ENCODE measurements around the gene PARD3B.

The PARD3B gene

DNA sequence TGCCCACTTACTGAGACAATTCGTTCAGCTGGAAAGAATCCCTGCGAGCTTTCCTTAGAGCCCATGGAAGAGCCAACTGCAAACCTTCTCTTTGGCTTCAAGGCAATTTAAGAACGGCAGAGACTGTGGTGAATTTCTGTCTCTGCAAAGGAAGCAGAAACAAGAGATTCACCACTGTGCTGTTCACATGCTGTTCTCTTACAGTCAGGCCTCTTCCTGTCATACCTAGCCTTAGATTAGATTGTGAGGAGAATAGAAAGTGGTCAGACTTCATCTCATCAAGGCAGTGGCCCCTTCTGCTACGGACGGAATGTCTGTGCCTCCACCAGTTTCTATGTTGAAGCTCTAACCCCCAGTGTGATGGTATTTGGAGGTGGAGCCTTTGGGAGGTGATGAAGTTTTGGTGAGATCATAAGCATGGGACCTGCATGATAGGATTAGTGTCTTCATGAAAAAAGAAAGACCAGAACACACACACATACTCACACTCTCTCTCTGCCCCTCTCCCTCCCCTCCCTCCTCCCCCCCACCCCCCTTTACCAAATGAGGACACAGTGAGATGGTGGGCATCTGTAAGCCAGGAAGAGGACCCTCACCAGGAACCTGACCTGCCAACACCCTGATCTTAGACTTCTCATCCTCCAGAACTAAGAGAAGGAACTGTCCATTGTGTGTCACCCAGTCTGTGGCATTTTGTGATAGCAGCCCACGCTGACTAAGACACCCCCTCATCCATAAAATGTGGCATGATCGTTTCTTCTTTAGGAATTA is 1091.5 kb downstream of the PARD3B start:
- TF ChIP-seq POLR2A (IDR thresholded peaks at IDR 0.05; ENCODE audit: low read depth, low read length): no peak
- no peak for DNase-seq (ENCODE audit: insufficient read length, low spot score)
- FAIRE-seq: no peak

DNA sequence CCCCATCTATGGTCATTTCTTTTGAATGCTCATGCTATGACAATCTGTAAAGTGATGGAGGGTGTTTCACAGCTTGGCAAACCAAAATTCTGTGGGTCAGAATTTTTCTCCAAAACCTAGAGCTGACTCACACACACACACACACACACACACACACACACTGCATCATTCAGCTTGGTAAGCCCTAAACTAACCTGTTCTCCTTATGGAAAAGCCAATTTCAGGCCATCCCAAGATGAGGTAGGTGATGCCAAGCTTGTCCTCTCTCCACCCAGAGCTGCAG is 1092.0 kb downstream of the PARD3B start:
- DNase-seq (ENCODE audit: insufficient read length, low spot score) (no peak), FAIRE-seq (no peak)
- TF ChIP-seq POLR2A (IDR thresholded peaks at IDR 0.05; ENCODE audit: low read depth, low read length): no peak

DNA sequence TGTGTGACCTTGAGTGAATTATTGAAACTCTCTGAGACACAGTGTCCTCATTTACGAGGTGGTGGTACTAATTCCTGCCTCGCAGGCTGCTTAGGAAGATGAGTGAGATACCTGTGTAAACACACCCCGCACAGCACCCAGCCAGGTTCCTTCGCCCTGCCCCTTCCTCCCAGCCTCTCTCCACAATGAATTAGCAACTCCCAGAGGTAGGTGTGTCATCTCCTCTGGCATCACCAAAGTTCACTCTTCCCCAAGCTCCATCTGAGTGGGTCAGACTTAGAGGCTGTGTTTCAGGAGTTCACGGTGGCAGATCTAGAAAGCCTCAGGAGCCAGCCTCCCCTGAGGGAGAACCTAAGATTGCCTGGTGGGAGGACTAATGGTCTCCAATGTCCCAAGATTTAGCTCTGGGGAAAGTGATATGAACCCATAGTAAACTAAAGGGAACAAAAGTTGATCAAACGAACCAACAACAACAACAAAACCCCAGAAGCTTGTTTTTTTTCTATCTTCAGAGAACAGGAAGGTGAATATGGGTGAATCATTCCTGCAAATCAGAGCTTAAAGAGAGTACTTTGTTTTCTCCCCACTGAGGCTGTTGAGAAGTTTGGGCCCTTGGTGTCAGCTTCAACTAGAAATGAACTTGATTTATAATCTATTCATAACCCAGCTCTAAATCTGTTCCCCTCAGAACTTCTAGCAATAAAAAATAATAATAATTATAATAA is 1092.7 kb downstream of the PARD3B start:
- DNase-seq (ENCODE audit: insufficient read length, low spot score) (no peak), FAIRE-seq (no peak)
- no peak for TF ChIP-seq POLR2A (IDR thresholded peaks at IDR 0.05; ENCODE audit: low read depth, low read length)

DNA sequence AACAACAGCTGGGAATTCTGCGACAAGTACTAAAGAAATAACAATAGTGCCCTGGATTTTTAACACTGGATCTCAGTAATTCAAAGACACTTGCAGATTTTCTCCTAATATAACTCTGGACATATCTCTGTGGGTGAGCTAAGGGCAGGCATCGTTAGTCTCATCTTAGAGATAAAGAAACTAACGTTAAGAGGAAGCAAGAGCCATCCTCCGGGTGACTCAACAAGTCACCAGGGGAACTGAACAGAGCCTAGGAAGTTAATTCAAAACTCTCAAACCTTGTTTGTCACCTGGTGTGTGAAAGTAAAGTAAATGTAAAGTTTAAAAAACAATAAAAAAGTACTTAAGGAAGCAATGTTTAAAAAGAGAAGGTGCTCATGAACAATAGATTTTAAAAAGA is 1095.4 kb downstream of the PARD3B start:
- DNase-seq (ENCODE audit: insufficient read length, low spot score): no peak
- no peak for TF ChIP-seq POLR2A (IDR thresholded peaks at IDR 0.05; ENCODE audit: low read depth, low read length)
- FAIRE-seq: no peak

DNA sequence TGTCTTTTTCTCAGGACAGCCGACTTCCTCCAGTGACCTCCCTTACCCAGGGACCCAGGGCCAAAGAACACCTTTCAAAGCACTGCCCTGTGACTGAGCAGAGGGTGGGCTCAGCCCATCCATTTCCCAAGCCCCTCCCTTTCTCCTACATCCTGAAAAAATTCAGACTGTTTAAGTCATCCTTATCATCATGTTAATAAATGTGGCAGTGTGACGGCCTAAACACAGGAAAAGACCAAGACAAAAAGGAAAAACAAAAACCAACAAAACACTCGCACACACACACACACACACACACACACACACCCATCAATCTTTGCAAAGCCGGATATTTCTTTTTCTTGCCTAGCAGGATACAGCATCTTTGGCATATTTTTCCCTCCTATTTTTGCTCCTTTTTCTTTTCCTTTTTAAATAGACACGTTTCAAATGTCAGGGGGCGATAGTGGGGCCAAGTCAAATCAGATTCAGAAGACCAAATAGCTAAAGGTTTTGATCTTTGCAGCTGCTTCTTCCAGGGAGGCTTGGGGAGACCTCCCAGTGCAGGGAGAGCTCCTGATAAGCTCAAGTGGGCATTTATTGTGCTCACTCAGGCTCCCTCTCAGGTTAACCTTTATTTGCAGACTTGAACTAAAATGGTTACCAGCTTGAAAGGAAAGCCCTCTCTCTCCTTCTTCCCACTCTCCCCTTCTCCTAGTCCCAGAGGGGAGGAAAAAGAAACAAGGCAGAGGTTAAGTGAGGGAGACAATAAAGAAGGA is 1097.5 kb downstream of the PARD3B start:
- FAIRE-seq (no peak), DNase-seq (ENCODE audit: insufficient read length, low spot score) (no peak)
- no peak for TF ChIP-seq POLR2A (IDR thresholded peaks at IDR 0.05; ENCODE audit: low read depth, low read length)

DNA sequence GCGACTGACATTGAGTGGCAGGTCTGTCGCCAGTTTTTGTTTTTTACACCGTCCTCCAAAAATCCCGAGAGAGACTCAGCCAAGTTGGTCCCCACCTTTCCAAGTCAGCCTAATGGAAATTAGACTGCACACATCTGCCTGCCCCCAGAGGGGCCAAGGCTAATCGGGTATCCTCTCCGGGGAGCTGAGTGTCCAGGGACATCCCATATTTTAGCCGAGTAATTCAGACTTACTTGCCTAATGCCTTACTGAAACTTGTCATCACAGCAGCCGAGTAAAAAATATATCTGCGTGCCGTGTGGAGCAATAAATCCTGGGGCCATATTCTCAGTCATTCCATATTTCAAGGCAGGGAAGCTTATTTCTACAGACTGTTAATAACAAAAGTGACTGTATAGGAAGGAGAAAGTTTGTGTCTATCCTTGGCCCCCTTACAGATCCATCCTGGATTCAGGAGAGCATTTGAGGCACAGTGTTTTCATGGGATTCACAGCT is 1098.2 kb downstream of the PARD3B start:
- TF ChIP-seq POLR2A (IDR thresholded peaks at IDR 0.05; ENCODE audit: low read depth, low read length): no peak
- FAIRE-seq (no peak), DNase-seq (ENCODE audit: insufficient read length, low spot score) (no peak)

DNA sequence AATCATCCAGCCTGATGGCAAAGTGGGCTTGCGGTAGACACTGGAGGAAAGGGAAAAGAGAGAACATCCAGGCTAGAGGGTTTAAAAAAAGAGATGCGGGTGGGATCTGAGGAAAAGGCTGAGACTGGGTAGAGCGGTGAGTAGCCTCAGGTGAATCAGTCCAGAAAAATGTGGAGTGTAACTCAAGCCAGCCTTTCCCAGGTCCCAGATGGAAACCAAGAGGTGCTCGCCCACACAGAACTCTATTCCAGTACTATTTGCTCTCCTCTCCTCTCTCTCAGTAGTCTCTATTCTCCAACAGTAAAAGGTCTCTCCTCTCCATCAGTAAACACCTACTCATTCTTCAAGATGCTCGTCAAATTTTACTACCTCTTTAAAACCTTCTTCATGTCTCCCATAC is 1098.7 kb downstream of the PARD3B start:
- FAIRE-seq (no peak), DNase-seq (ENCODE audit: insufficient read length, low spot score) (no peak)
- TF ChIP-seq POLR2A (IDR thresholded peaks at IDR 0.05; ENCODE audit: low read depth, low read length): no peak

DNA sequence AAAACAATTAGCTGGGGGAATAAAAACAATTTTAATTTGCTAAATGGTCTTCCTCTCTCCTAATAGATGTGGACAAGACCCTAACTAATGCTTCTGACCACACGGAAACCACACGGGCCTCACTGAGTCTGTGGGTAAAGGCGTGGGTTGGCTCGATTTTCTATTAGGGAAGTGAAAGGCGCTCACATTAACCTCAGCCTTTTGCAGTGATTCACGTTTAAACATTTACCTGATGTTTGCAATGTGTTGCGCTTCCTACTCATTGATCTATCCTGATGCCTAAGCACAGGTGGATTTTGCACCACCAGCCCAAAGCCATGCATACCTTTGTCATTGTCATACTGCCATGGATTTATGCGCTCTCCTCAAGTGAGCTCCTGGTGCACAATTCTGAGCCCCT is 1101.4 kb downstream of the PARD3B start:
- DNase-seq (ENCODE audit: insufficient read length, low spot score): no peak
- no peak for TF ChIP-seq POLR2A (IDR thresholded peaks at IDR 0.05; ENCODE audit: low read depth, low read length)
- no peak for FAIRE-seq

DNA sequence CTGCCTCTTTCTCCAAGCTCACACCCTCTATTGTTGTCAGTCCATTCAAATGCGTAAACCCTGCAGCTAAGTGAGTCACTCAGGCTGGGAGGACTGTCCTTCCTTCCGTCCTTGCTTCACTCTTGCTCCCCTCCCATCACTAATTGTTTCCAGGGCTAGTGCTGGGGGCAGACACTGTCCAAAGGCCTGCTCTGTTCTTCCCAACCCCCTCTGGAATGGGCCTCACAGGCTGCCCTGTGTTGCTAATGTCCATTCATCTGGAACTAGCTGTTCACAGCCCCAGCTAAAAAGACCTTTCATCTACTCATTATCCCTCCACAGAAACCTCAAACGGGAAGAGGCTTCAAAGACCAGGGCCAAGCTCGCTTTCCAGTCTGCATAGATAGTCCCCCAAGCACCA is 1105.2 kb downstream of the PARD3B start:
- DNase-seq (ENCODE audit: insufficient read length, low spot score) (no peak), FAIRE-seq (no peak)
- no peak for TF ChIP-seq POLR2A (IDR thresholded peaks at IDR 0.05; ENCODE audit: low read depth, low read length)

DNA sequence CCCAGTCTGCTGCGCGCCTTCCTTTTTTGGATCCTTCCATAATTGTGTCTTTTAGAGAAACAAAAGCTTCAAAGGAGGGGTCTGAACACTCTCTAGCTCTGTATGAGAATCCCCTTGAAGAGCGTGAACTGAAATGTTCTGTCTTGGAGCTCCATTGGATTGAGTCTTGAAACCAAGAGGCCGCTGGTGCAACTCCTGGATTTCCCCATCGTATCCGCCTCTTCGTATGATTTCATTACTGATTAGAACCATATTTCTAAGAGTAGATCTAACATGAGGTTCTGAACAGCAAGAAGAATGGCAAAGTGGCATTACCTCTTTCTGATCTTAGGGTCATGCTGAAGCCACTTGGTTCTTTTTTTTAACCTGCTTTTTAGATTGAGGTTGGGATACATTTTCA is 1105.7 kb downstream of the PARD3B start:
- no peak for FAIRE-seq

DNA sequence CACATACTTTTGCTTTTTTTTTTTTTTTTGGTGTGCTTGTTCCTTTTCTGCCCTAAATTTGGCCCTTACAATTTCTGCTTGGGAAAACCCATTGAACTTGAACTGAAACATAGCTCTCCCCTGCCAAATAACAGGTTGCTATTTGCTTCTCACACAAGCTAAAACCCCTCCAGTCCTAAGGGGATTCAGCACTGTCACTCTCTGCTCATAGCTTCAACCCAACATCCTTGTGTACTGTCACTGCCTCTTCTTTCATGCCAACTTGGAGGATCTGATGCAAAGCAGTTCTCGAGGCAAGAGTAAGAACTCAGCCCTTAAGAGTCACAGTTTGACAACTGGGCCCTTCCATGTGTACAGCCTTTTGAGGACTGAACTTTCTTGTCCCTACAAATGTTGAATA is 1106.4 kb downstream of the PARD3B start:
- TF ChIP-seq POLR2A (IDR thresholded peaks at IDR 0.05; ENCODE audit: low read depth, low read length): no peak
- DNase-seq (ENCODE audit: insufficient read length, low spot score) (no peak), FAIRE-seq (no peak)

More for the DNA sequence above, 1105.7 kb downstream of the PARD3B start:
- TF ChIP-seq POLR2A (IDR thresholded peaks at IDR 0.05; ENCODE audit: low read depth, low read length): no peak
- DNase-seq (ENCODE audit: insufficient read length, low spot score): no peak

DNA sequence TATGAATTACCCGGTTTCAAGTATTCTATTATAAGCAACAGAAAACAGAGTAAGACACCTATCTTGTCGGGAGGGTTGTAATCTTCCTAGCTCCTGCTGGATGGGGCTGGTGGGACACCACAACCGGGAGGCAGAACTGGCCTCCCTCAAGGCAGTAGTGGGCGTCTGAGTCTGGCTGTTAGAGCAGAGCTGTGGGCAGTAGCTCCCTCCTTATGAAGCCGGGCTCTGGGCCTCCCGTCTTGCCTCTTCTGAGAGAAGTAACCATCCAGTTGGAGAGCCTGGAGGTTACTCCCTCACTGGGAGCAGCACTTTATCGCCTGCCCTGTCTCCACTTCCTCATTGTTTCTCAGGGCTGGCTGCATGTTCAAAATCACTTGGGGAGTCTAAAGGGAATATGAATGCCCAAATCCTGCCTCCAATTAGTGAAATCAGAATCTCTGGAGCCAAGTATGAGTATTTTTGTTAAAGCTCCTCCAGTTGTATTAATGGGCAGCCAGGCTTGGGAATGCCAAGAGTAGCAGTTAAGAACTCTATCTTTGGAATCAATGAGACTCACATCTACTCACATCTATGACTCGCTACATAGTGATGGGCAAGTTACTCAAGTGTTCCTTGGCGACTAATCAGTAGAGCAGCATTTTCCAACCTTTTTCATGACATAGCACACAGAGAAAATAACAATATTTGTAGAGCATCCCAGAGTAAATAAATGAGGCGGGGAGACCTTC is 1109.8 kb downstream of the PARD3B start:
- FAIRE-seq (no peak), DNase-seq (ENCODE audit: insufficient read length, low spot score) (no peak)
- TF ChIP-seq POLR2A (IDR thresholded peaks at IDR 0.05; ENCODE audit: low read depth, low read length): no peak

DNA sequence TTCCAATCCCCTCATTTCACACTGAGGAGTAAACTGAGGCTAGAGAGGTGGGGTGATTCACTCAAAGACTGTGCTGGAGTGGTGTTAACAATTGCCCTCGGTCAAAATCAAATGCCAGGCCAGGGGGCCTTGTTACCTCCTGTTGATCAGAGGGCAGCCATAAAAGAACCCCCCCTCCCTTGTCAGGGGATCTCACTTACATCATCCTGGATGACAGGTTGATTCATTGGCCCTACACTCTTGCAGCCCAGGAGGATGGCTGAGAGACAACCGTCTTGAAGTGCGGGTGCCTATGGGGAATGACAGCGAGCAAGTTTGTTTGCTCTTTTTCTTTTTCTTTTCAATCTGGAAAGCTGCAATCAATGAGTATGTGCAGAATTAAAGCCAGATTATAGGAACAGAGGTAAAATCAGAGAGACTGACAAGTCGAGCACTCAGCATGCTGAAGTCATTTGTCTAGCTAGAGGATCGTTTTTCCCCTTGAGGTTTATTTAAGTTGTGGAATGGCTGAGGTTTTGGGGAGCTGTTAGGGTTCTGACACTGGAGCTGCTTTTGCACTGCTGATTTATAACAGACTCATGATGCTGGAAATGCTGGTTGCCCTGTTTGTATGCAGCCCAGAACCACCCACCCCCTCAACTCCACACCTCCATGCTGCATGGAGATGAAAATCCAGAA is 1110.6 kb downstream of the PARD3B start:
- DNase-seq (ENCODE audit: insufficient read length, low spot score): no peak
- no peak for TF ChIP-seq POLR2A (IDR thresholded peaks at IDR 0.05; ENCODE audit: low read depth, low read length)
- no peak for FAIRE-seq
